ENCODE measurements around the gene DEFB132. TPM values are rescaled to one million over a fixed set of nuclear protein-coding genes. Genes with fewer than 3 reads are reported as not detected.

DEFB132 gene
- total and polyA plus RNA-seq, 9 of the 15 experiments (the other 6 are each of a cell fraction or from before 2014, with no cell fraction given): not detected

- no peak for TF ChIP-seq PKNOX1 (IDR thresholded peaks at IDR 0.05)
- no peak for TF ChIP-seq ARID3A (IDR thresholded peaks at IDR 0.05; ENCODE audit: borderline replicate concordance, low read depth, low read length)
- no peak for TF ChIP-seq GTF2B (IDR thresholded peaks at IDR 0.05; ENCODE audit: extremely low read depth, insufficient read length)
- TF ChIP-seq BCL6 (CRISPR knock-in tag; IDR thresholded peaks at IDR 0.05): no peak
- no peak for TF ChIP-seq ZBTB43 (CRISPR knock-in tag; IDR thresholded peaks at IDR 0.05)
- TF ChIP-seq POLR2H (tag; IDR thresholded peaks at IDR 0.05; ENCODE audit: low read depth): no peak
- TF ChIP-seq NUFIP1 (IDR thresholded peaks at IDR 0.05; ENCODE audit: partially characterized antibody): no peak
- TF ChIP-seq NKRF (IDR thresholded peaks at IDR 0.05; ENCODE audit: borderline replicate concordance): no peak; the same call in 1 of the 2 replicates
- TF ChIP-seq ETV1 (tag; conservative IDR thresholded peaks at IDR 0.05; ENCODE audit: low read depth): no peak
- no peak for TF ChIP-seq JUN (IDR thresholded peaks at IDR 0.05; ENCODE audit: borderline replicate concordance, low read depth, low read length)
- TF ChIP-seq JUN (CRISPR knock-in tag; IDR thresholded peaks at IDR 0.05; ENCODE audit: borderline replicate concordance): no peak
- no peak for TF ChIP-seq ZNF146 (CRISPR knock-in tag; IDR thresholded peaks at IDR 0.05; ENCODE audit: unreplicated experiment)
- no peak for TF ChIP-seq RBM15 (IDR thresholded peaks at IDR 0.05; ENCODE audit: insufficient read depth, low read length)
- TF ChIP-seq MAFK (IDR thresholded peaks at IDR 0.05; ENCODE audit: low read length): no peak
- no peak for TF ChIP-seq NCOR1 (IDR thresholded peaks at IDR 0.05)
- no peak for TF ChIP-seq ZNF143 (CRISPR knock-in tag; IDR thresholded peaks at IDR 0.05)
- no peak for TF ChIP-seq ZKSCAN8 (CRISPR knock-in tag; IDR thresholded peaks at IDR 0.05)
- no peak for TF ChIP-seq E2F4 (CRISPR knock-in tag; IDR thresholded peaks at IDR 0.05; ENCODE audit: low read depth)
- TF ChIP-seq ZNF589 (CRISPR knock-in tag; IDR thresholded peaks at IDR 0.05; ENCODE audit: low read depth): no peak
- no peak for TF ChIP-seq ATF1 (CRISPR knock-in tag; IDR thresholded peaks at IDR 0.05)
- no peak for TF ChIP-seq ATF1 (tag; IDR thresholded peaks at IDR 0.05)
Observed at GRCh38 chr20:290084-290831, 32.7 kb downstream of the DEFB132 start, which contains the start of gene C20orf96 (continued).
